OCI-M1 (cell line): ENCODE measurements around the gene LCLAT1.
A peak's percentile ranks its signal among the peaks of the same experiment; 100 is the strongest.

Experiments
- DNase-seq: peaks from one replicate; lab custom pipeline; 2025; lab: John Stamatoyannopoulos, UW

Gene LCLAT1

DNA sequence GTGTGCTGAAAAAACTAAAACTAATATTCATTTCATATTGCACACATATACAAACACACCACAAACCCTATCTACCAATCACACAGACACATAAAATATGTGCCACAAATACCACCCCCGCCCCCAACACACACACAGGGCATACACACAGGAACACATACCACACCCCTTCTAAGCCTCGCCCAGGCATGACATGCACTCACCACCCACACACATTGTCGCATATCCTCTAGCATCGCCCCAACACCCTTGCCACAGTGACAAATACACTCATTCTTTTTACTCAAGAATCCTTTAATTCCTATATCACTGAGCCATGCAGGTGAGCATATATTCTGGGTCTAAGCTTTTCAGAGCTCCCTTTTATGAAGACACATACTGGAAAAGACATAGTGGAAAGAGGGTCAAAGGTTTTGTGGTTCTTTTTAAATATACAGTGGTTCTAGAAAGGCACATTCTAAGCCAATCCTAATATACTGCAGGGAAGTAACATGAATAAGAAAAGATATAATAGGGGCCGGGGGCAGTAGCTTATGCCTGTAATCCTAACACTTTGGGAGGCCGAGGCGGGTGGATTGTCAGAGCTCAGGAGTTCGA lies 24.5 kb upstream of the LCLAT1 start:
- peak; percentile 93 for DNase-seq

DNA sequence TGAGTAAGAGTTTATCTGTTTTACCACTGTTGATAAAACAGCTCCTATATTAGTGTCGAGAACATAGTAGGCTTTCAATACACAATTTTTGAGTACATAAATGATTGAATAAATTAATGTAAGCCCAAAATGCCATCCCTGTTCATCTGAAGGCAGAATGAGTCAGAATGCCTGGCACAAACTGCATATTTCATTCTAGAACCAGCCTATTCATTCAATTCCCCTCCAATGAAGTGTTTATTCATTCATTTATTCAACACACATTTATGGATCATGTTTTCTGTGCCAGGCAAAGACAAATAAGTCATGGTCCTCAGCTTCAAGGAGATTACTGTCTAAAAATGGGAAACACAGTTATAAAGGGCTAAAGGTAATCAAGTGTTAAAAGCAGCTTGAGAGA lies 22.8 kb upstream of the LCLAT1 start:
- no peak for DNase-seq

DNA sequence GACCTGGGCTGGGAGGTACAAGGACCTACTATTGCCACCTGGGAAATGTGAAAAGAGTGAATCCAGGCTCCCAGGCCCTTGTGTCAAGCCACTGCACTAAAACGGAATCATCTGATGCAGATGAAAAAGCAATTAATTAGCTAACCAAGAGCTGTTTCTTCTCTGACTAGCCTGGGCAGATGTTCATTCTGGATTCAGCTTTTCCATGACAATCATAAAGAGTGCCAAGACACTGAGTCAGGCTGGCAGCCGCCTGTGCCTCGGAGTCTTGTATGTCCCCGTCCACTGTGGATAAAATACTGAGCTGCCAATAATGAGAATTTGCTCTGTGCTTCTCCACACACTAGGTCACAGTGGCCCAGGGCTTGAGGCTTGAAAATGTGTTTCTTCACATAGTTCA lies 21.7 kb upstream of the LCLAT1 start:
- DNase-seq, result no peak

DNA sequence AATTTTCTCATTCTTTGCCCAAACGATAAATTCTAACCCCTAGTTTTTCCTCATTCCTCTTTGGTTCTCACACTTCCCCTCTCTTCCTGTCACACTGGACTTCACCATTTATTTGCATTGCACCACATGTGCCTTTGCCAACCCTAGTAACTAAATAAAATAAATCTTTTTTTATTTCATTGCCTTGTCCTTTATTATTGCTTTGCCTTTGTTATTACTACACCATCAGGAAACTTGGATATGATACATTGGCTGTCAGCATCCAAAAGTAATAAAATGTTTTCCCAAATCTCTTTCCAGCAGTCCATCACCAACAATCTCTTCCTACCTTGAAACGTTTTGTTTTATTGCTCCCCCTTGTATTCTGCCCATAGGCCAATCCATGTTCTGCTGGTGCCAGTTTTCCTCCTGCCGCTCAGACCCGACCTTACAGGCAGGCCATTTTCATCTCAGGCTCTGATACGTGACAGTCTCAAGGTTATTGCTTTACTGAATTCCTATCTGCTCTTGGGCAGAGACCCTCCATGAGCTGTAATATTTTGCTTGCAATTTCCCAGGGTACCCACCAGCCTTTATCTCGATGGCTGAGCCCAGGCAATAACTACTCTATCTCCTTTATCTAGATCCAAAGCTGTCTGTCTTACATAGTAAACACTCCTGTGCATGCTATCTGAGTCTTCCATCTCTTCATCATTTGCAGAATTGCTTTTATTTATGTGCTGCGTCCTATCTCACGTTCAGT lies 19.3 kb upstream of the LCLAT1 start:
- no peak for DNase-seq

DNA sequence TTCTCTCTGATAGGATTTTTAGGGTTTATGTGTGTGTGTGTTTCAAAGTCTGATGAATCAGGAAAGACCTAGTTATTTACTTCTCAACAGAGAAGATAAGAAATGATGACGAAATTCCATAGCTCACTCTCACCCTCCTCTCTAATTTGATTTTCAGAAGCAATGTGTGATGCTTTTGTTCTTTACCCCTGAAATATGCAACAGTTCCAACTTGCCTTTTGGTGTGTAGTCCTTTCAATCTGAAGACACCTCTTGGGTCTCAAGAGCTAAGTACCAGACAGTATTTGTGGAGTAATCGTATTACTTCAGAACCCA lies 18.7 kb upstream of the LCLAT1 start:
- peak; percentile 27 for DNase-seq

DNA sequence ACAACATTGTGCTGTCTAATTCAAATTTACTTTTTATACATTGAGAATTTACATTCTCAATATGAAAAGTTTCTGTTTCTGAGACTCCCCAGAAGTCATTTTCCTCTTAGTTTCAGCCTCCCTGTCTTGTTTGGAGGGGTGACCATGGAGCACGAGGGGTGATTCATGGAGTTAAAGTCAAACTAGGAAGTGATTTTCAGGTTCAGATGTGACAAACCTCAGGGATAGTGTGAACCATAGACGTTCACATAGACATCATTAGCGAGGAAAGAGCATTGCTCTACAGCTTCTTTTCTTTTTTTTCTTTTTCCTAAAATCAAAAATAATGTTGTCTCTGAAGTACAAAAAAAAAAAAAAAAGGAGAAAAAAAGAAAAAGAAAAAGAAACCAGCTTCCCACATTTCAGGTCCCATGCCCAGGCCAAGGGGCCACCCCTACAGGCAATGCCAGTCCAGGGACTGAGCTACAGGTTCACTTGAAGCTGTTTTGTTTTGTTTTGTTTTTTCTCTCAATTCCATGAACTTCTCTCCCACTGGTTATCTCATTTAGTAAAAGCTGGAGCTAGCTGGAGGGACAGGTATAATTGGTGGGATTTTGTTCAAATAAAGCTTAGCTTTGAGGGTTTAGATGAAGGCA lies 18.1 kb upstream of the LCLAT1 start:
- DNase-seq, result no peak

DNA sequence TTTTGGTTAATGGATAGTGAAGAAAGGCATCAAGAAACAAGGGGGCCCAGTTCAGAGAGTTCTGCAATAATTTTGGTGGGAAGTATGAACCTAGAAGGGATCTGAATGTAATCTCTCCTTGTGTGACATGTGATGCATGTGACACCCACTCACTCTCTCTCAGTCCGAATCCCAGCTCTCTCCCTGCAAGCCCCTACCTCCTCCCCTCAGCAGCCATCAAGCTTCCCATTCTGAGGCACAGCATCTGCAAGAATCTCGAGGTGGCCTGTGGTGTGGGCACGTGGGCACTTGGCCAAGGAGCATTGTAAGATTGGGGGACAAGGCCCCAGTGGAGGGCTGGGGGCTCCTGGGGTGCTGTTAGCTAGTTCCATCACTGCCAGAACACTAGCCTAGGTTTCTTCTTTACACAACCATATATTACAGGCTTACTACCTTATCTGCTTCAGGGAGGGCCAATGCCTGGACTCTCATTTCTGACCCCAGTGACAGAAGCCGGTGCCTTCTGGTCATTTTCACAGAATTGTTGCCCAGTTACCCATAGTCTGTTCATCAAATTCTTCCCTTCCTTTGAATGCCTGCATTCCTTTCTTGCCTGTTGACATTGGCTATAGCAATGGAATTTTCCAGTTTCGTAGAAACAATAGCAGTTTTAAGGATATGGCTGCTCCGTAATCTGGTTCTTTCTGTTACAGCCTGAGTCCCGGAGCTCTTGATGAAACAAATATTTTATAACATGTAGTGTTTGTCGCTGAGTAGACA lies 13.3 kb upstream of the LCLAT1 start:
- no peak for DNase-seq

DNA sequence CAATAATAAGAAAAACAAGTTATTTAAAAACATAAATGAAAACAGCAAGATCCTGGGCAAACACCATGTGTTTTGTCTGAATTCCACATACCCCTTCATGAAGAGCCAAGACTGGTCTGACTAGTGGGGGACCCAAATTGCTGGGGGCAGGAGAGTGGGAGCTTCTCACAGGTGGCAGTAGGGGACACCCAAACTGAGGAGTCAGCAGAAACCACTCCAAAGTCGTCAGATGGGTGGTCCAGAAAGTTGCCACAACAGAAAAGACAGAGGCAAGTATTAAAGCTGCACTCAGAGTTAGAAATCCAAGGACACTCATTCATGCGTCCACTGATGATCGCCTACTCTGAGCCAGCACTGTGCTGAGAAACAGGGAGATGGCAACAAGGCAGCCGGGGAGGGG lies 12.3 kb upstream of the LCLAT1 start:
- no peak for DNase-seq

DNA sequence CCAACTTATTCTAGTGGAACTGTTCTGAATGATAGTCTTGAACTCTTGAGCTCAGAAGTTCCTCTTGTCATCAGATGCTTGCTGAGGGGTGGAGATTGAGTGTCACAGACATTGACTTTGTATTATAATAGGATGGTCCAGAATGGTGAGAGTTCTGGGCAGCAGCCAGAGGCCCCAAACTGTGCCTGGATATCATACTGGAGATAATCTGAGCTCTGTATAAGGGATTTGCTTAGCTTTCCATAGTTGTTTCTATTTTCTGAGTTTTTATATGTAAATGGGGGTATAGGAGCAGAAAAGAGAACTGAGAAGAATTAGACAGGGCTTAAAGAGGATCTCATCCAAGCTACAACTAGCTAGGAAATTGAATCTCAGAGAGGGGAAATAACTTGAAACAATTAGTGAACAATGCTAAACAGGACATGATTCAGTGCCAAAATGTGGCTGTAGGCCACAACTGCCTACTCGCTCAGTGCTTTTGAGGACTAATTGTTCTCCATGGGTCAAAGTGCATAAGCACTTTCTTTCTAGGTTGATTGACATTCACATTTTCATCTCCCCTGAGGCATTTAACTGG lies 10.1 kb upstream of the LCLAT1 start:
- DNase-seq, result peak; percentile 39

DNA sequence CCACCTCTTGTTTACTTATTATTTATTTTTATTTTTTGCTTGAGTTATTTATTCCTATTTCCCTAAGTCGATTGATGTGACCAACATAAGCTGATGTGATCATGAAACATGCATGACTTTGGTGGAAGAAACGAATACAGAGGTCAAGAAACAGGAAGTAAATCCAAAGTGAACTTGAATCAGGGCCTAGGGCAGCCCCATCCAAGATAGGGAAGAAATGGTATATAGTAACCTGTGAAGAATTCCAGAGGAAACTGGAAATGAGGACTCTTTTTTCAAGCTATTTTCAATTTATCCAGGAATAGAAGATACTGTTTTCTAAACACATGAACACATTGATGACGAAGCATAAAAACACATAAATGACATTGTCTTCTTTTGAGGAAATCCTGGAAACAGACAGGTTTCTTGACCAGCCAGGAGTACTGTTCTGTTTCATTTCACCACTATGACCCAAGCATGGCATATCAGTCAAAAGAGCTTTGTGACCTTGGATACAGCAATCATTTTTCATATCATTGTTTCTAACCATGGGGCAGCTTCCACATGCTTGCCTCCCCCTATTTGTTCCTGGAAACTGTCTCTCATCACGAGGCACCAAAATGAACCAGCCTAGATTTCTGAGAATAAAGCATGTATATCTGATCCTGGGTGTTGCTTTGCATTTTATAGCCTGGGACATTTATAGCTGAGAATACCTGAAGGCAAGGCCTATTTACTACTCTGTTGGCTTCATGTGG lies 9.1 kb upstream of the LCLAT1 start:
- DNase-seq, result peak; percentile 95

DNA sequence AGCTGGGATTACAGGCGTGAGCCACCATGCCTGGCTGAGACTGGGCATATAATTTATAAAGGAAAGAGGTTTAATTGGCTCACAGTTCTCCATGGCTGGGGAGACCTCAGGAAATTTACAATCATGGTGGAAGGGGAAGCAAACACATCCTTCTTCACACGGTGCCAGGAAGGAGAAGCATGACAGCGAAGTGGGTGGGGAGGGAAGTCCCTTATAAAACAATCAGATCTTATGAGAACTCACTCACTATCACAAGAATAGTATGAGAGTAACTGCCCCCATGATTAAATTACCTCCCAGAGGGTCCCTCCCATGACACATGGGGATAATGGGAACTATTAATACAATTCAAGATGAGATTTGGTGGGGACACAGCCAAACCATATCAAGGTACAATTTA lies 7.8 kb upstream of the LCLAT1 start:
- DNase-seq, result no peak

DNA sequence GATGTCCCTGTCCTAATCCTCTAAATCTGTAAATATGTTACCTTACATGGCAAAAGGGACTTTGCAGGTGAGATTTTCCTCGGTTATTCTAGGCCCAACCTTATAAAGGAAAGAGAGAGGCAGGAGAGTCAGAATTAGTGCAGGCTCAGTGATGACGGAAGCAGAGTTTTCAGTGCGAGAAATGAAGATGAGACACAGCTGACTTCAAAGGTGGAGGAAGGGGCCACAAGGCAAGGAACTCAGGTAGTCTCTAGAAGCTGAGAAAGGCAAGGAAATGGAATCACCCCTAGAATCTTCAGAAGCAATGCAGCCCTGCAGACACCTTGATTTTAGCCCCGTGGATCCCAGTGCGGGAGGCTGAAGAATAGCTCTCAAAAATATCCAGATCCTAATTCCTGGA lies 7.2 kb upstream of the LCLAT1 start:
- DNase-seq, result no peak

DNA sequence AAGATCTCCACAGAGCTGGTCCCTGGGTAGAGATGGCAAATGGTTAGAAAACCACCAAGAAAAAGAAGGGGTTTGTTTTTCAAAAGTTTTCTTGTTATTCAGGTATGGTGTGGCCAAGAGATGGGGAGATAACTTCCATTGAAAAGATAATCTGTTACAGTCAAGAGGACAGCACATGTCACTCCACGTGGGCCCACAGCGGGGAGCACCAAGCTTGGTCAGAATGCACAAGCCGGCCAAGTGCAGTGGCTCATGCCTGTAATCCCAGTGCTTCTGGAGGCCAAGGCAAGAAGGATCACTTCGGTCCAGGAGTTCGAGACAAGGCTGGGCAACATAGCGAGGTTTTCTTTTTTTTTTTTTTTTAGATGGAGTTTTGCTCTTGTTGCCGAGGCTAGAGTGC lies 6.0 kb upstream of the LCLAT1 start:
- no peak for DNase-seq

DNA sequence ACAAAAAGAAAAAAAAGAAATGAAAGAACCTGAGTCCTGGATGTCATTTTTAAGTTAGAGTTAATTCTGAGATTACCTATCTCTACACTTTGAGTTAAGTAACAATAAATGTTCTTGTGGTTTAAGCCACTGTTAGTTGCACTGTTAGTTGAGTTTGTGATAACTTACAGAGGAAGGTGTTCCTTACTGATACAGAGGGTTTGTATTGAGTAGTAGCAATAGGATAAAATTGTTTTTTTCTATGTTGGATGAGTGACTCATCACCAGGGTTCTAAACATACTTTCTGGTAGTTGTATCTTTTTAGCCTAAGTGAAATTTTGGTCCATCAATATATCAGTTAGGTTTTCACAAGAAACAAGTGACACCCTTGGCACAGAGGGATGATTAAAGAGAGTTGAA lies 4.0 kb upstream of the LCLAT1 start:
- peak; percentile 84 for DNase-seq

DNA sequence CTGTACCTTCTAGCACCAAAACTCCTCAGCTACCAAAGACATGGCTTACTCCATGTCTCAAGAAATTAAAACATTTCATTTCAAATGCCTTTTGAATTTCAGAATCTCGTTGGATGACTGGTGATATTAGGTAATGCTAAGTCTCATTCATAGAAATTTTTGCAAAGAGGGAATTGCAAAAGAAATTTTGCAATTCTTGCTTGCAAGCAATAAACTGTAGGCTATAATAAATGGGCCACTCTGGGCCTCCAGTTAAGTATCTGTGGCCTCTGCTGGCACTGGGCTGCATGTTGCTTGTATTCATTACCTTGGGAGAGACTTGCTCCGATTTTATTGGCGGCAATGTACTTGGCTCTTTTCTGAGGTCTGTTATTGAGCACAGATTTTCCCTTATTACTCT lies 2.8 kb upstream of the LCLAT1 start:
- no peak for DNase-seq

DNA sequence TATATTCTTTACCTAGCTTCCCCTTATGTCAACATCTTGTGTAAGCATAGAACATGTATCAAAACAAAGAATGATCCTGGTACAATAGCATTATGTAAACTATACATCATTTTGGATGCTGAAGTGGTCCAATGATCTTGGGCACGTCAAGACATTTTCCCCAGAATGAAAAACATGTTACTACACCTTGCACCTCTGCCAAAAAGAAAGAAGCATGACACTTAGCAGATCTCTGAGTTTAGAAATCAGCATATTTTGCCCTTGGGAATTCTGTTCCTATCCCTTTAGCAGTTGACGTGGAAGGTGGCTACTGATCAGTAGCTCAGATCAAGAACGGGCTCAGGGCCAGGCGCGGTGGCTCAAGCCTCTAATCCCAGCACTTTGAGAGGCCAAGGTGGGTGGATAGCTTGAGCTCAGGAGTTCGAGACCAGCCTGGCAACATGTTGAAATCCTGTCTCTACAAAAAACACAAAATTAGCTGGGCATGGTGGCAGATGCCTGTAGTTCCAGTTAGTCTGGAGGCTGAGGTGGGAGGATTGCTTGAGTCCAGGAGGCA lies 1.7 kb upstream of the LCLAT1 start:
- DNase-seq, result no peak

DNA sequence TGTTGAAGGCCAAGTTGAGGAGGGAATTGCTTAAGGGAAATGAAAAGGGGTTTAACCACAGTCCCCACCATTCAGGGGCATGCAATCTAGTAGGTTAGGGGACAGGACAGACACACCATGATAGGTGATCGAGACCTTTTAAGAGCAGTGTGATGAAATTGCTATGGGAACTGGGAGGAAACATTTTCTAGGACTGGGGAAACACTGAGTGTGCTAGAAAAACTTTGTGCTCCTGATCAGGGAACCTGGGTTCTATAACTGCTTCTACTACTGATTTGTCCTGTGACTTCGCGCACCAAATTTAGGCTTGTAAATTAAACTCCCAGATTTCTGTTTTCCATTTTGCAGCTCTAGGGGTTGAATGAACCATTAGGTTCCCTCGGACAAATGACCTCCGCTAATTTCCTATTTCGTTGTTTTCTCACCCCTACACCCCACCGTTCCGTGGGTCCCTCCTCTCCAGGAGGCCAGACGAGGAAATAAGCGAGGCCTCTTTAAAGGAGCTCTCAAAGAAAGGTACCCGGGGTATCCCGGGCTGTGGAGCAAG lies 371 bp upstream of the LCLAT1 start:
- no peak for DNase-seq

DNA sequence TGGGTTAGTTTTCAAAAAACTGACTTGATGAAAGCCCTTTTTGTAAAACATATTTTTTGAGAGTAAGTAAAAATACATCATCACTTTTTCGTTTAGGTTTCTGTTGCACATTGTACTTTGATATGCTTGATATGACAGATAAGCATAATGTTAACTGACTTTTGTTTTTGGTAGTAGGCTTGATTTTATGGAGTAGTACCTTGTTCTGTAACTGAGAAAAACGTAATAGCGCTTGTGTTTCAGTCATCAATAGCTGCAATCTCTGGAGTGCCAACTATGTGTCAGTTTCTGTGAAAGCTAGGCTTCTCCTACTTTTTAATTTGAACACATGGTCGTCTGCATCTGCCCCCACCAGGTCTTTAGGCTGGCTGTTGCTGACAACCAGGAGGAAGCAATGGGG lies 1.3 kb downstream of the LCLAT1 start:
- no peak for DNase-seq

DNA sequence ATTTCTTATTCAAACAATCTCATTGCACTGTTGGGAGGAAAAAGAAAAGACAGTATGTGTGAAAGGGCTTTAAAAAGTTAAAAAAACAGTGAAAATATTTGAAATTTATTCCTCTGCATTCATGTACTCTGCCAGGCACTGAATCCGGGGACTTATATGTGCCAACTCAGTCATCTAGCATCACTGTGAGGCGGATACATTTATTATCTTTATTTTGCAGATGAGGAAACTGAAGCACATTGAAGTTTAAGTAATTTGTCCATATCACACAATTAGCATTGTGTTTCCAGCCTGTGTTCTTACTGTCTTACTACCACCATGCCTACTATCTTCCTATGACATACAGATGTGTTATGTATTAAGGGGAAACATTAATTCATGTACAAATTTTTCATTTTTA lies 1.8 kb downstream of the LCLAT1 start:
- DNase-seq, result peak; percentile 21

DNA sequence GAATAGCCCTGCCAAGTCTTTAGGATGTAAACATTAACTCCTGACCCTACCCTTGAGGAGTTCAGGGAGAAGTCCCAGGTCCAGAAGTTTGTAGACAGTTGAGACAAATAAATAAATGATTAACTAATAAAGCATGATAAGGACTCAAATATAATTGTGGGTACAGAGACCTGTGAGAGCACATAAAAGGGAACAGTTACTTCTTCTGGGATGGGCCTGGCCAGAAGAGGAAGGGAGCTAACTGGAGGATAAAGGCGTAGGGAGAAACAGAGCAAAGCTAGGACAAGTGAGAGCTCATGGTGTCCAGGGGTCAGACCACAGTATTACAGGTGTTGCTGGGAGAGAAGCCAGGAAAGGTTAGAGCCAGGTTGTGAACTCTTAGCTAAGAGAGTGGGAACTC lies 3.0 kb downstream of the LCLAT1 start:
- DNase-seq, result no peak

DNA sequence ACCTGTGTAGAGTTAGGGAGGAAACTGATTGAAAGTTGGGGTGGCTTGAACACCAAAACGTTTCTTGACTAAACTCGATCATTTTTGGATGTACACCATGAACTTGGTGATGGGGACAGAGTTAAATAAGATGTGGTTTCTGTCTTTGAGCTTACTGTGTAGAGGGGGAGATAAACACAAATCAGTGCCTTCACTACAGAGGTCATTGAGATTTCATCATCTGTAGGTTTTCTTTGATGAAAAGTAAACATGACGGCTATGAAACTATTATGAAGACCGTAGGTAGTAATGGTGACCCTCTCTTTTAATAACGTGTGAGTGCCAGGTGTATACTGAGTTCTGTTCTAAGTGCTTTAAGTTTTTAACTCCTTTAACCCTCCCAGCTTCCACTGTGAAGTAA lies 6.5 kb downstream of the LCLAT1 start:
- DNase-seq, result no peak
